Measurements from ENCODE around the gene RPL32. TPM values are rescaled to one million over a fixed set of nuclear protein-coding genes. Genes with fewer than 3 reads are reported as not detected.

The RPL32 gene
- total RNA-seq, 1 donor from 2014 or later: 1,821 TPM

GRCh38 chr3:12838179-12838965, 3.0 kb downstream of the RPL32 start:
- TF ChIP-seq CTCF (IDR thresholded peaks at IDR 0.05): no peak
- H3K9me3 ChIP-seq: no peaks in the 10 kb centered on the region
- H3K4me1 ChIP-seq: peaks cover 0 to 19% of the 10 kb centered on the region in 2 donors
- H3K36me3 ChIP-seq: peaks cover 34 to 59% of the 10 kb centered on the region in 2 donors
- H3K27me3 ChIP-seq: no peaks in the 10 kb centered on the region
- H3K27ac ChIP-seq: no peak overlapping the region
- DNase-seq (ENCODE audit: low spot score in 2 of 2): no peak
- intact Hi-C loops (cut with DNase I): no loop called here
- H3K4me3 ChIP-seq: no peak overlapping the region

GRCh38 chr3:12837295-12837986, 3.9 kb downstream of the RPL32 start:
- Histone ChIP-seq H3K4me1 (peaks cover 0 to 19% of the 10 kb centered on the region in 2 donors), H3K36me3 (peaks cover 42 to 68% of the 10 kb centered on the region in 2 donors), H3K9me3 (no peaks in the 10 kb centered on the region), H3K4me3 (no peak overlapping the region), H3K27me3 (no peaks in the 10 kb centered on the region), H3K27ac (no peak overlapping the region)
- no peak for DNase-seq (ENCODE audit: low spot score in 2 of 2)
- TF ChIP-seq CTCF (IDR thresholded peaks at IDR 0.05): no peak
- intact Hi-C loops (cut with DNase I): no loop called here

DNA sequence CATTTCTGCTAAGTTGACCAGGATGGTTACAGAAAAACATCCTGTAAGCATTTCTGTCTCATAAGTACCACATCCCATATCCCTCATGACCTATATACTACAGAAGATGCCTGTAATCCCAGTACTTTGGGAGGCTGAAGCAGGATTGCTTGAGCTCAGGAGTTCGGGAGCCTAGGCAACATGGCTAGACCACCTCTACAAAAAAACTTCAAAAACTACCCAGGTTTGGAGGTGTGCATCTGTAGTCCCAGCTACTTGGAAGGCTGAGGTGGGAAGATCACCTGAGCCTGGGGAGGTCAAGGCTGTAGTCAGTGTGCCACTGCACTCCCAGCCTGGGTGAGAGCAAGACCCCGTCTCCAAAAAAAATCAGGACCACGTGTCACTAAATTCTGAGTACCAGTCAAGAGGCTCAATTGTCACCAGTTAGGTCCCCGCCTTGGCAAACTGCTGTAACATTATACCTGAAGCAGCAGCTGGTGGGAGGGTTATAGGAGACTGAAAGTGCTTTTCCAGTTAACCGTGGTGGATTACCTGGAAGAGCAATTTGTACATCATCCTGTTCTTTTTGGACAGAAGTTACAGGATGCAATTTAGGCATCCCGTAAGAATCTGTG, 6.2 kb downstream of the RPL32 start:
- H3K27ac ChIP-seq: no peak overlapping the region
- peaks cover 56 to 89% of the 10 kb centered on the region in 2 donors for H3K36me3 ChIP-seq
- H3K4me3 ChIP-seq: no peak overlapping the region
- H3K9me3 ChIP-seq: no peaks in the 10 kb centered on the region
- intact Hi-C loops (cut with DNase I): no loop called here
- TF ChIP-seq CTCF (IDR thresholded peaks at IDR 0.05): no peak
- no peaks in the 10 kb centered on the region for H3K27me3 ChIP-seq
- H3K4me1 ChIP-seq: peaks cover 0 to 15% of the 10 kb centered on the region in 2 donors
- DNase-seq (ENCODE audit: low spot score in 2 of 2): no peak

DNA sequence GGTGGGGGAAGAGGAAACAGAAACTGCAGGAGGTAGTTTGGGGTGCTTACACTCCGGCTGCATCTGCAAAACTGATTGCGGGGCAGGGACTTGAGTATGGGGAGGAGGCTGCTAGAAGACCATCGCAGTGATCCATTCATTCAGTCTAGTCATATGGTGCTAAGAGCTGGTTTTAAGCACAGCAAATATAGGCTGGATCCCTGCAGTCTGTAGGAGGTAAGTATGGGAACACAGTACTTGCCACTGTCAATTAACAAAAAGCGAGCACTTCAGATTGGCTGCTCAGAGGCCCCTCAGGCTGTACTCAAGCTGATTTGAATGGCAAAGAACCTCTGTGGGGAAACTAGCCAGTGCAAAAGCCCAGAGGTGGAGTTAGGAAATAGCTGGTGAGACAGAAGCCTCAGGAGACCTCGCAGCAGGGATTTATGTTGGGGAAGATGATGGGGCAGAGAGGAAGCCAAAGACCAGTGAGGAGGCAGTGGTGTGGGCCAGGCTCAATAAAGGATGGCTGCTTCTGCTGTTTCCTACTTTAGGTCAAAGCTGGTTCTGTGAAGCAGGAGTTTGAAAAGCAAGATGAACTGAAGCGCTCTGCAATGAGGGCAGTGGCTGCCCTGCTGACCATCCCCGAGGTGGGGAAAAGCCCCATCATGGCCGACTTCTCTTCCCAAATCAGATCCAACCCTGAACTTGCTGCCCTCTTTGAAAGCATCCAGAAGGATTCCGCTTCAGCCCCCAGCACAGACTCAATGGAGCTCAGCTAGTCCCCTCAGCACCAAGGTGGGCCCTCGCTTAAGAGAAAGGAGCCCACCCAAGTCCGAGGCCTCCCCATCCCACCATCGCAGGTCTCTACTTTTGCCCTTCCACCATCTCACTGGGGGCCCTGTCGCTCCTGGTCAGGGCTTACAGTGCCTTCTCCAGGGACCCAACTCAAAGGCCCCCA, 7.9 kb downstream of the RPL32 start:
- intact Hi-C loops (cut with DNase I): no loop called here
- TF ChIP-seq CTCF (IDR thresholded peaks at IDR 0.05): no peak
- Histone ChIP-seq H3K4me3 (no peak overlapping the region), H3K9me3 (no peaks in the 10 kb centered on the region), H3K36me3 (peaks cover 65 to 91% of the 10 kb centered on the region in 2 donors), H3K27ac (no peak overlapping the region), H3K4me1 (peaks cover 0 to 8% of the 10 kb centered on the region in 2 donors), H3K27me3 (no peaks in the 10 kb centered on the region)
- DNase-seq (ENCODE audit: low spot score in 2 of 2): no peak
